GM12891 (cell line): ENCODE data around the gene PPFIA1.

Source experiments
- POLR2A ChIP-seq: IDR thresholded peaks from 2 replicates; pipeline ENCODE4 v1.6.1; 2011; ENCODE audit warnings: low read depth, low read length, control low read depth
- POLR2AphosphoS5 ChIP-seq: IDR thresholded peaks from 2 replicates; pipeline ENCODE4 v1.6.1; 2011; ENCODE audit warnings: low read depth, low read length, control low read depth
- TAF1 ChIP-seq: IDR thresholded peaks from 2 replicates; pipeline ENCODE4 v1.6.1; 2011; ENCODE audit warnings: low read depth, low read length, control low read depth

GRCh38 chr11:70367071-70367470, 96.6 kb downstream of the PPFIA1 start:
- no peak for TF ChIP-seq TAF1
- TF ChIP-seq POLR2A = no peak
- TF ChIP-seq POLR2AphosphoS5 = no peak
